HG02973 (cell line): ENCODE measurements around the gene PANX1.

Experiments
- ATAC-seq: cut with Tn5 transposase; IDR thresholded peaks from one replicate; pipeline ENCODE4 v1.9.1; 2021; ENCODE audit warnings: moderate library complexity; ENCODE audit not compliant: unreplicated experiment

The PANX1 gene

DNA sequence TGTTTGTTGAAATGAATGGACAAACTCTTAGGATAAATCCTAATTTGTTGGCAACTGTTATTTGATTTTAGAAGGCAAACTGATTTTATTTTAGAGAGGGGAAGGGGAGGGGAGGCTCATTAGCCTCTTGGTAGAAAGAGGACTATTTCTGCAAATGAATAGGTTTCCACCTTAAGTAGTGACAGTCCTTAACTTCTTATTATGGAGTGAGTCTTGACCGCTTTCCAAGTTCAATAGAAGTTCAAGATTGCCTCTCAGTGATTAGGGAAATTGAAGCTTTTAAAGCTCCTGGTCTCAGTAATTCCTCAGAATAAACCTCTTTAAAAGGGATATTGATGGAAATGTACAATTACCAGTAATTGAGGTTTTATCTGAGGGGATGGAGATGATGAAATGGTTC is 55.7 kb downstream of the PANX1 start:
- ATAC-seq: no peak

GRCh38 chr11:94184846-94185245 is 56.2 kb downstream of the PANX1 start:
- ATAC-seq: no peak

GRCh38 chr11:94185416-94186084 is 56.9 kb downstream of the PANX1 start:
- no peak for ATAC-seq

- no peak for ATAC-seq
Measured at GRCh38 chr11:94186342-94187203, 57.9 kb downstream of the PANX1 start.

DNA sequence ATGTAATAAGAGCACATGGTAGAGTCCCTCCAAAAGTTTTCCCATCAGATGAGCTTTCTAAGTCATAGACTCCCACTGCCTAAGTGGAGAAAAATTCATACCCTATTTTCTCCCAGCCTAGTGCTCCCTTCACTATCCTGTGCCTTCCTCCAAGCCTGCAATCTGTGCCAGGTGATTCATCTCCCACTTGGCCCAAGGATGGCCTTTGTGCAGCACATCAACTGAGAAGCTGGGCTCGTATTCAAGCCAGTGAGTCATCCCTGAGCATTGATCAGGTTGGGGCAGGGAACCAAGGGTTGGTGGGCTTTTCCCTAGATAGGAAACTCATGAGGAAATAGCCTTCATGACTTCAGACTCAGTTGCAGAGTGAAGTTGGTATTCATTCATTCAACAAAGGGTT is 64.6 kb downstream of the PANX1 start:
- no peak for ATAC-seq

DNA sequence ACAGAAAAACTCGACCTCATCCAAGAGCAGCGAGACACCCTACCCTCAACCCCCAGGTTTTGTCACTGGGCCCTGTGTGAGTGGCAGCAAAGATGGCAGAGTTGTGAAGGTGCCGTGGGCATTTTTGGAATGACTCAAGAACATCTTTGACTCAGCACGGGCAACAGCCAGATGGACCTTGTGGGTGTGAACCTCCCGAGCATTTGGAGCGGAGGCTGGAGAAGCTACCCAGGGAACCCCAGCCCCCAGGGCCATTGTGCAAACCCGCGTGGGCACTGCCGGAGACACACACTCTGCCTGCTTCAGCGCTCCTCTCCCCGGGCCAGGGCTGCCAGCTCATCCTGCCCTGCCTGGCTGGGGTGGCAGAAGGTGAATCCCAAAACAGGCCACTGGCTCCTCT is 66.1 kb downstream of the PANX1 start:
- ATAC-seq: no peak

- ATAC-seq: no peak
Measured at GRCh38 chr11:94196363-94196762, 67.7 kb downstream of the PANX1 start.

GRCh38 chr11:94198718-94199117 is 70.1 kb downstream of the PANX1 start:
- ATAC-seq: no peak

DNA sequence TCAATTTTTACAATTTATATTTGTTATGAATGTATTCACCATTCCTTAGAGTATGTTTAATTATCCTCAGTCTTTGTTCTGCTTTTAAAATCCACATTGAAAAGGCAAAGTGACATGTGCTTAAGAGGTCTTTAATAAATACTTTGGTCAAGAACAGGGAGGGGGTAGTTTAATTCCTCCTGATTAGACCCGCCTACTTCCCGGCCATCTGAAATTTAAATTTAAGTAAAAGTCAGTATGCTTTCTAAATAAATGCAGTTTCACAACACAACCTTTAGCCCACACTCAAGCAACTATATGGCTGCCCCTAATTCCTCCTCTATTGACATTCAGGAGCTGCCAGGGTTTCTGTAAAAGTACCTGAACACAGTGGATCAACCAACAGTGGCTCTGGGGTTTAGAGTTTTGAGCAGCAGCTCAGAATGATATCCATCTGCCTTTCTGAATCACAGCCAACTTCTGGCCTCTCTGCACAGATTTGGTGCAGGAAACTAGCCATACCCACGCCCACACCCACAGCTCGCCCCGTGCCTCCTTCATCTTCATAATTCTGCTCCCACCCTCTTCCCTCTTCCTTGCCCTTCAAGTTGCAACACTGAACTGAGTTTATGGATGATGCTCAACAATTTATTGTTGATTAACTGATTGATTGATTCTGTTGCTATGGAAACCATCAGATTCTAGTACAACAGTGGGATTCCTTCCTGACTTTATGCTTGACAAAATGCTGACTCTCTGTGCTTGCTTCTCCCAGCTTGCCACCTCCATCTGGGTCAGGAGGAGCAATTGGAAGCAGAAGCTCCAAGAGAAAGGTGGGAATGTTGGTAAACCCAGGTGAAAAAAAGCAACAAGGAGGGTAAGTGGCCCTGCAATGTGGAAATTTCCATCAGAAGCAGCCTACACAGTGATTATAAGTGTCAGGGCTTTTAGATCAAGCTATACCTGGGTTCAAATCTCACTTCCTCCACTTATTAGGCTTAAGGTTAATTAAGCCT is 70.8 kb downstream of the PANX1 start:
- ATAC-seq: no peak

- no peak for ATAC-seq
Measured at GRCh38 chr11:94201004-94201465, 72.4 kb downstream of the PANX1 start.

GRCh38 chr11:94203070-94203469 is 74.4 kb downstream of the PANX1 start:
- ATAC-seq: no peak

- no peak for ATAC-seq
Measured at GRCh38 chr11:94211261-94211830, 82.7 kb downstream of the PANX1 start.

DNA sequence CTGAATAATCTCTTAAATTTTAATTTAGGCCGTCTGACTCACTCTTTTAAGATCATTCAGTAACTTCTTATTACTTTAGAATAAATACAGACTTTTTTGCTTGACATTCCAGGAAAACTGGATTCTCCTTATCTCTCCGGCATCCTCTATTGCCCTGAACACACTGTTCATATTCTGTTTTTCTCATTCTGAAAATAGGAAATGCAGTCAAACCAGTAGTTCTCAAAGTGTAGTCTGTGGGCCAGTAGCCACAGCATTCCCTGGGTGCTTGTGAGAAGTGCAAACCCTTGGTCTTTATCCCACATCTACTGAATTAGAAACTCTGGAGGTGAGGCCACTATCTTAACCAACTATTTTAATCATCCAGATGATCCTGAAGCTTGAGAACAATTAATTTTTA is 84.3 kb downstream of the PANX1 start:
- ATAC-seq: no peak

DNA sequence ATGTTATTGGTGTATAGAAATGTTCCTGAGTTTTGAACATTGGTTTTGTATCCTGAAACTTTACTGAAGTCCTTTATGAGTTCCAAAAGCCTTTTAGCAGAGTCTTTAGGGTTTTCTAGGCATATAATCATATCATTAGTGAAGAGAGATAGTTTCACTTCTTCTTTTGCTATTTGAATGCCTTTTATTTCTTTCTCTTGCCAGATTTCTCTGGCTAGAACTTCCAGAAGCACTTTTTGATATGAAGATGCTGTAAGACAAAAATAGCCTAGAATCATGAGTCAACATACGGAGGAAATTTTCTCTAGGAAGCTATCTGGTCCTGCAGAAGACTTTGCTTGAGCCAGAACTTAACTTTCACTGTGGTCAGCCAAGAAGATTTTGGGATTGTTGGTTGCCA is 89.1 kb downstream of the PANX1 start:
- no peak for ATAC-seq

DNA sequence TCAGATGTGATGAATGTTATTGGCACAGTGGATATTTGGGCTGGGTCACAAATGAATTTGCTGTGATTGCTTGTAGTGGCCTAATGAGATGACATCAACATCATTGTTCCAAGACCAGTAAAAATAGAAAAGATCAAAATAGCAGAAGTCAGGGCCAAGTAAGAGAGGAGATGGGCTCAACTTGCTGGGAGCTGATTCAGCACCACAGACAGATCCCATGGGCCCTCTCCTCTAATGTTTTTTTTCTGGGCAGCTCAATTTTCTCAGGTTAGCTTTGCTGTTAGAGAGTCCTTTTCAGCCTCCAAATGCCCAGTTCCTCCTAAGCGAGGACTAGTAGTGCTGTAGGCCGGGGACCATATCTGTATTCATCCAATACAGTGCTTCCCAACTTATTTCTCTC is 89.7 kb downstream of the PANX1 start:
- ATAC-seq: no peak

DNA sequence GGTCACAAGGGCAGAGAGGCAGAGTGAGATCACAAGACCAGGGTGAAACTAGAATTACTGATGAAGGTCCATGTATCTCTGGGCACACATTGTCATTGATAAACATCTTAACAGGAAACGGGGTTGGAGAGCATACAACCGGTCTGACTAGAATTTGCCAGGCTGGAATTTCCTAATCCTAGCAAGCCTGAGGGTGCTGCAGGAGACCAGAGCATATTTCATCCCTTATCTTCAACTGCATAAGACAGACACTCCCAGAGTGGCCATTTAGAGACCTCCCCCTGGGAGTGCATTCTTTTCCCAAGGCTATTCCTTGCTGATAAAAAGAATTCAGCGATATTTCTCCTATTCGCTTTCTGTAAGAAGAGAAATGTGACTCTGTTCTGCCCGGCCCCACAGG is 91.1 kb downstream of the PANX1 start:
- no peak for ATAC-seq

- ATAC-seq: no peak
Measured at GRCh38 chr11:94224078-94224477, 95.4 kb downstream of the PANX1 start.
